AG04449 (cell line): ENCODE data around the gene RALGDS.

ENCODE experiments used
- CTCF ChIA-PET: fragments of 350-600 bp; formaldehyde crosslinking; extraction: SDS; loops from one replicate; lab custom pipeline; 2021; ENCODE audit warnings: antibody characterized with exemption; lab: Yijun Ruan, JAX
- POLR2A ChIA-PET: fragments of 400-600, 350-600 bp; formaldehyde crosslinking; extraction: SDS; loops from one replicate; lab custom pipeline; 2020; ENCODE audit warnings: antibody characterized with exemption, inconsistent platforms; lab: Yijun Ruan, JAX
- DNase-seq: peaks from one replicate; pipeline ENCODE4 v3.0.0-alpha.2; 2010; ENCODE audit warnings: low read depth, low spot score
- H3K4me3 ChIP-seq: 2 replicates; pipeline ENCODE4 v1.5.1; 2011; ENCODE audit warnings: low read depth, mild to moderate bottlenecking, control low read depth, low read length
- TF ChIP-seq, protein P1 (sequence below): IDR thresholded peaks from one replicate; pipeline ENCODE4 v1.5.1; 2011; ENCODE audit warnings: mild to moderate bottlenecking, moderate library complexity, low read length, control low read depth, inconsistent platforms; ENCODE audit not compliant: insufficient read depth; ENCODE audit errors: missing control alignments

The RALGDS gene

DNA sequence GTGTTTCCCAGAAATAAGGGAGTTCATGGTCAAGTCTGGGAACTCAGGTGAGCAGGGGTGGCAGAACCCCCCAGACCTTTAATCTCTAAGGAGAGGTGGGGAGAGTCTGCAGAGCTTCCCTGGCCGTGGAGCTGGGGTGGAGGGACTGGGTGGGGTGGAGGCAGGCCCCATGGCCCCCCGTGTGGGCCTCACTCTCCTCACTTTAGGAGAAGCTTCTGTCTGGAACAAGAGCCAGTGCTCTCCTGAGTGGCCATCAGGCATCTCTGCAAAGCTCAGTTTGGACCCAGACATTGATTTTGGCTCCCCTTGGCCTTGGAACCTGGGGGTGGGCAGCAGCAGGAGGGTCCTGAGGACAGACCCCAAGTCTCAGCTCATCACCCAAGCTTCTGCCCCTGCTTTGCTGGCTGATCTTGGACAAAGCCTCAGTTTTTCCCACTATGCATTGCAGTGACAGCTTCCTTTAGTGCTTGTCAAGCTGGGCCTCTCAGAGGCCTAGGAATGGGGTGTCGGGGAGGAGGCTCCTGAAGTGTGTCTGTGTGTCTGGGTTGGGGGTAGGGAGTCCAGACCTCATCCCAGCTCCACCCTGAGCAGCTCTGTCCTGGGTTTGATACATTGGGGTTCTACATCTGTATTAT lies 46.2 kb upstream of the RALGDS start:
- DNase-seq: no peak
- ChIA-PET POLR2A (no interaction called here), CTCF (interaction anchor here (1.0 to 1.7 kb wide), 6 partner anchors 8 to 116 kb away, joined by 3 to 7 read pairs (median 4); no protein-coding TSS in a partner anchor)
- TF ChIP-seq, protein P1, sequence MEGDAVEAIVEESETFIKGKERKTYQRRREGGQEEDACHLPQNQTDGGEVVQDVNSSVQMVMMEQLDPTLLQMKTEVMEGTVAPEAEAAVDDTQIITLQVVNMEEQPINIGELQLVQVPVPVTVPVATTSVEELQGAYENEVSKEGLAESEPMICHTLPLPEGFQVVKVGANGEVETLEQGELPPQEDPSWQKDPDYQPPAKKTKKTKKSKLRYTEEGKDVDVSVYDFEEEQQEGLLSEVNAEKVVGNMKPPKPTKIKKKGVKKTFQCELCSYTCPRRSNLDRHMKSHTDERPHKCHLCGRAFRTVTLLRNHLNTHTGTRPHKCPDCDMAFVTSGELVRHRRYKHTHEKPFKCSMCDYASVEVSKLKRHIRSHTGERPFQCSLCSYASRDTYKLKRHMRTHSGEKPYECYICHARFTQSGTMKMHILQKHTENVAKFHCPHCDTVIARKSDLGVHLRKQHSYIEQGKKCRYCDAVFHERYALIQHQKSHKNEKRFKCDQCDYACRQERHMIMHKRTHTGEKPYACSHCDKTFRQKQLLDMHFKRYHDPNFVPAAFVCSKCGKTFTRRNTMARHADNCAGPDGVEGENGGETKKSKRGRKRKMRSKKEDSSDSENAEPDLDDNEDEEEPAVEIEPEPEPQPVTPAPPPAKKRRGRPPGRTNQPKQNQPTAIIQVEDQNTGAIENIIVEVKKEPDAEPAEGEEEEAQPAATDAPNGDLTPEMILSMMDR: no peak
- H3K4me3 ChIP-seq: no peak overlapping the region

DNA sequence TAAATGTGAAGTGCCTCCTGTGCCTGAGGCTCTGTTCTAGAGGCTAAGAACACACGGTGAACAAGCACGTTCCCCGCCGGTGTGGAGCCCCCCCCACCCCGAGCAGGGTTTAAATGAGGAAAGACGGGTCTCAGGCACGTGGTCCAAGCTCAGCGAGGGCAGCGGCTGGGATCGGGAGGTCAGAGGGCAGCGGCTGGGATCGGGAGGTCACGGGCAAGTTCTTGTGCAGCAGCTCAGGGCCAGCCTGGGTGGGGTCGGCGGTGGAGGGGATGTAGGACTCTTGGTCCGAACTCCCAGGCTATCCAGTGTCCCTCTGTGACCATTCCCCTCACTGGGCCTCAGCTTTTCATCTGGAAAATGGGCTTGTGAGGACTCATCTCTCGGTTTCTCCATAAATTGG lies 45.4 kb upstream of the RALGDS start:
- DNase-seq: no peak
- CTCF ChIA-PET: interaction anchor here (0.7 to 1.7 kb wide), 3 partner anchors 10 to 64 kb away, joined by 3 to 4 read pairs (median 3); no protein-coding TSS in a partner anchor
- TF ChIP-seq, protein P1: no peak
- H3K4me3 ChIP-seq: no peak overlapping the region
- POLR2A ChIA-PET: no interaction called here

DNA sequence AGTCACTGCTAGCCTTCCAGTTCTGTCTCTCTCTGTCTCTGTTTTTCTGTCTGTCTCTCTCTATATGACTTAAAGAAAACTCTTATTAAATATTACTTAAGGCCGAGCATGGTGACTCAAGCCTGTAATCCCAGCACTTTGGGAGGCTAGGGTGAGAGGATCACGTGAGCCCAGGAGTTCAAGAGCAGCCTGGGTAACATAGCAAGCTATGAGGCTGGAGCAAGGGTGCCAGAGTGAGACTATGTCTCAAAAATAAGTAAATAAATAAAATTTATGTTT lies 44.4 kb upstream of the RALGDS start:
- CTCF ChIA-PET: no interaction called here

DNA sequence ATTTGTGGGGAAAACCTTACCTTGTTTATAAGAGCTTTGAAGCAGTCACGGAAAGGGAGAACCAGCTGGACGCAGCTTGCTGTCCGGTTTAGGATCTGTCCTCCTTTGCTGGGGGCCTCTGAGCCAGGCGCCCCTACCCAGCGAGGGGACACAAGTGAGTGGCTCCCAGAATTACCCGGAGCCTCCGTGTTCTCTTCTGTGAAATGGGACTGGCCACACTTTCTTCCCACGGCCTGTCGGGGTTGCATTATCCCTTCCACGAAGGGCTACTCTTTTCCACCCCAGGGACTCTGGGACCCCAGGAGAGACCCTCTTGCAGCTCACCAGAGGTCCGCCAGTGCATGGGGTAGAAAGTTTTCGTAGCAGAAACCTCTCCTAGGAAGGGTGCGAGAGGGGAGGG lies 43.2 kb upstream of the RALGDS start:
- H3K4me3 ChIP-seq: peak overlapping the region; percentile 66
- POLR2A ChIA-PET: interaction anchor here (1.1 kb wide), 1 partner anchor 9 kb away, joined by 4 read pairs; no protein-coding TSS in a partner anchor
- TF ChIP-seq, protein P1: no peak
- no peak for DNase-seq
- CTCF ChIA-PET: interaction anchor here (1.4 kb wide), 1 partner anchor 63 kb away, joined by 3 read pairs; no protein-coding TSS in a partner anchor

More for the DNA sequence above, 44.4 kb upstream of the RALGDS start:
- TF ChIP-seq, protein P1: no peak
- POLR2A ChIA-PET: no interaction called here
- no peak overlapping the region for H3K4me3 ChIP-seq
- no peak for DNase-seq

DNA sequence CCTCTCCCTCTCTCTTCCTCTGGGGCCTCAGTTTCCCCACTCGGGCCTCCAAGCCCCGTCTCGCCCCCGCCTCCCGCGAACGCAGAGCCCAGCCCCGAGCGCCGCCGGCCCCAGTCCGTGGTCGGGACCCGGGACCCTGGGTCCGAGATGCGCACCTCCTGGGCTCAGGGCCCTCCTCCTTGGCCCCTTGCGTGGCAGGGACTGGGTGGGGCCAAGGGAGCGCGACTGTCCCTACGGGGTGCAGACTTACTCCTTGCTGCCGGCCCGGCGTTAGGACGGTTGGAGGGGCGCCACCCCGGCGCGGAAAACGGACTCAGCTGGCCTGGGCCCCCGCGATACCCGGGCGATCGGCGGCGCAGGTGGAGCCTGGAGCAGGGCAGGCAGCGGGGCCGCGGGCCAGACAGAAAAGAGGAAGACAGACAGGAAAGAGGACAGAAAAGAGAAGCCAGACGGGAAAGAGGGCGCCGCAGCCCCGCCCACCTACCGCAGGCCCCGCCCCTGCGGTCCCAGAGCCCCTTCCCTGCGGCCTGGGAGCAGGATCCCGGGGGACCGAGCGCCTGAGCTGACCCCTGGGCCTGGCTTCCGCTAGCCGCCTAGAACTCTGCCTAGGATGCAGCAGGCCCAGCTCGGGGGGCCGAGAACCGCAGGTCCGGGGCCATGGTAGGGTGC lies 42.6 kb upstream of the RALGDS start, which contains the start of gene GBGT1:
TSS of gene GBGT1 (minus strand) at position 411 of the 669 bp plus-strand sequence. CDS start 1,502 bp downstream, outside the sequence.
- H3K4me3 ChIP-seq: peak within 1 kb of the TSS; percentile 66

More for the DNA sequence above, 42.6 kb upstream of the RALGDS start, which contains the start of gene GBGT1:
- CTCF ChIA-PET: interaction anchor here (1.4 kb wide), 1 partner anchor 62 kb away, joined by 3 read pairs; no protein-coding TSS in a partner anchor
- TF ChIP-seq, protein P1: no peak
- DNase-seq: no peak
- POLR2A ChIA-PET: interaction anchor here (1.1 kb wide), 1 partner anchor 9 kb away, joined by 4 read pairs; no protein-coding TSS in a partner anchor
